ENCODE results near the gene RNASE11.

- TF ChIP-seq POLR2A (IDR thresholded peaks at IDR 0.05): no peak
- no peak for TF ChIP-seq CTCF (IDR thresholded peaks at IDR 0.05)
Measured at GRCh38 chr14:20550926-20551325, 36.9 kb downstream of the RNASE11 start.
